Stimulated activated CD8-positive, alpha-beta memory T cell treated with anti-CD3 and anti-CD28 coated beads, Interleukin-12 subunit alpha, Interleukin-12 subunit beta, amount 100 ng/mL, for 1 hour (primary cell): ENCODE data around the gene PLA2G4C.

Source experiments
- DNase-seq: peaks from one replicate; pipeline ENCODE4 v3.0.0-alpha.2; 2020; ENCODE audit warnings: low read depth

The PLA2G4C gene

GRCh38 chr19:48053856-48054255, 56.8 kb downstream of the PLA2G4C start:
- no peak for DNase-seq

DNA sequence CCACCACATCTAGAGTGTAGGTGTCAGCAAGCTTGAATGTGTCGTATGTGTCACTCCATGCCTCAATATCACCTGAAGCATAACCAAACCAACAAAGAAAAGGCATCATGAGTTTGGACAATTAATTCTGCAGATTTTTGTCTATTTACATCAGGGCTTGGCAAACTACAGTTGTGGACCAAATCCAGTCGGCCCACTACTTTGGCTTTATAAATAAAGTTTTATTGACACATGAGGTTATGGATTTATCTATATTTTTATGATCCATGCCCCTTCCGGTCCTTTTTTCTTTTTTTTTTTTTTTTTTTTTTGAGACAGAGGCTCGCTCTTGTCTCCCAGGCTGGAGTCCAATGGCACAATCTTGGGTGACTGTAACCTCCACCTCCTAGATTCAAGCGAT, 57.5 kb downstream of the PLA2G4C start:
- no peak for DNase-seq

DNA sequence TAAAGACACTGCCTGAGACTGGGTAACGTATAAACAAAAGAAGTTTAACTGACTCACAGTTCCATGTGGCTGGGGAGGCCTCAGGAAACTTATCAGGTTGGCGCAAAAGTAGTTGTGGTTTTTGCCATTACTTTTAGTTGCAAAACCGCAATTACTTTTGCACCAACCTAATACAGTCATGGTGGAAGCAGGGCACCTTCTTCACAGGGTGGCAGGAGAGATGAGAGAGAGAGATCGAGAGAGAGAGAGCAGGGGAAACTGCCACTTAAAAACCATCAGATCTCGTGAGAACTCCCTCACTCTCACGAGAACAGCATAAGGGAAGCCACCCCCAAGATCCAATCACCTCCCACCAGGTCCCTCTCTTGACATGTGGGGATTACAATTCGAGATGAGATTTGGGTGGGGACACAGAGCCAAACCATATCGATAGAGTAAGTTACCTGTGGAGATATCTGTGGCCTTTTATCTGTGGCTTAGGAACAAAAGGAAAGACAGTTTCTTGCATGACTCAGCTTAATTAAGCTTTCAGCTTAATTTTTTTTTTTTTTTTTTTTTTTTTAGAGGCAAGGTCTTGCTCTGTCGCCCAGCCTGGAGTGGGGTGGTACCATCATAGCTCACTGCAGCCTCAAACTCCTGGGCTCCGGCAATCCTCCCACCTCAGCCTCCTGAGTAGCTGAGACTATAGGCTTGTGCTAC, 59.1 kb downstream of the PLA2G4C start:
- DNase-seq, result no peak

DNA sequence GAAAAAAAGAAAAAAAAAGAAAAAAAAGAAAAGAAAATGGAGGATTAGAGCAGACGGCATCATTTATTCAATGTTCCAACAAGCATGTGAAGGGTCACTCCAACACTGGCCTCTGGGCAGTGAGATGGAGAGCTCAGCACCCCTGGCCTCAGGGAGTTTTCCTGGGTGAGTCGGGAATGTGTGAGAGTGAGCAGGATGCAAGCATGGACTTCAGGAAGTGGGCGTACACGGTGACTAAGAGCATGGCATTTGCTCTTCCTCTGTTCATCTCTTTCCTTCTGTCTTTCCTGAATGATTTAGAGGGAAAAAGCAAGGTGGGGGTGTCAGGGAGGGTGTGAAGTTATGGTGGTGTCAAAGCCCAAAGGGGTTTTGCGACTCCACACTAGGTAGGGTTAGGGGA, 66.1 kb downstream of the PLA2G4C start:
- DNase-seq, result no peak

GRCh38 chr19:48043675-48044258, 66.8 kb downstream of the PLA2G4C start, which contains the start of gene CABP5:
Gene CABP5 (minus strand): TSS chr19:48044079. CDS start chr19:48043922, 157 bp downstream.
- DNase-seq, result no peak

- DNase-seq, result no peak
Measured at GRCh38 chr19:48041877-48042580, 68.6 kb downstream of the PLA2G4C start.

GRCh38 chr19:48036765-48037164, 73.9 kb downstream of the PLA2G4C start:
- no peak for DNase-seq

- DNase-seq, result no peak
Measured at GRCh38 chr19:48033604-48034003, 77.0 kb downstream of the PLA2G4C start.

GRCh38 chr19:48030073-48030472, 80.5 kb downstream of the PLA2G4C start:
- no peak for DNase-seq

DNA sequence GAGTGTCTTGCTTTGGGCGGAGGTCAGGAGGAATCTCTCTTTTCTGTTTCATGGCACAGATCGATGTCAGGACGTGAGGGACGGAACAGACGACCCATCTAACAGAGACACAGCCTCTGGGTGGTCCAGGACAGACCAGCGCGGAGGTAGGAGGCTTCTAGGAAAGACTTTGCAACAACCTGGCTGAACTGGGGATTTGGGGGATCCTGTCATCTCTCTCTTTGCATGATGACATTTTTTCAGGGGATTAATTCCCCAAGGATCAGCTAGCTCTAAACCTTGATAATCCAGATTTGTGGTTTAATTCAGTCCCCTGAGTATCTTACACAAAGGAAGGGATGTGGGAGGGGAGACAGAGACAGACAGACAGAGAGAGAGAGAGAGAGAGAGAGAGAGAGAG, 81.2 kb downstream of the PLA2G4C start:
- DNase-seq, result no peak

DNA sequence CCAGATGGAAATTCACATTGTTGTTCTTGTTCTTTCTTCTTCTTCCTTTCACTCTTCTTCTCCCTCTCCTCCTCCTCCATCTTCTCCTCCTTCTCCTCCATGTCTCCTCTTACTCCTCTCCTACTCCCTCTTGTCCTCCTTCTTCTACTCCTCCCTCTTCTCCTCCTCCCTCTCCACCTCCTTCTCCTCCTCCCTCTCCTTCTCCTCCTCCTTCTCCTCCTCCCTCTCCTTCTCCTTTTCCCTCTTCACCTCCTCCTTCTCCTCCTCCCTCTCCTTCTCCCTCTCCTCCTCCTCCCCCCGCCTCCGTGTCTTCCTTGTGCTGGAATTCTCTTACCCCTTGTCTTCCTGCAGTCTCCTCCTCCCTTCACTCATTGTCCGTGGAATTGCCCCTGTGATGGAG, 85.1 kb downstream of the PLA2G4C start:
- DNase-seq, result no peak

DNA sequence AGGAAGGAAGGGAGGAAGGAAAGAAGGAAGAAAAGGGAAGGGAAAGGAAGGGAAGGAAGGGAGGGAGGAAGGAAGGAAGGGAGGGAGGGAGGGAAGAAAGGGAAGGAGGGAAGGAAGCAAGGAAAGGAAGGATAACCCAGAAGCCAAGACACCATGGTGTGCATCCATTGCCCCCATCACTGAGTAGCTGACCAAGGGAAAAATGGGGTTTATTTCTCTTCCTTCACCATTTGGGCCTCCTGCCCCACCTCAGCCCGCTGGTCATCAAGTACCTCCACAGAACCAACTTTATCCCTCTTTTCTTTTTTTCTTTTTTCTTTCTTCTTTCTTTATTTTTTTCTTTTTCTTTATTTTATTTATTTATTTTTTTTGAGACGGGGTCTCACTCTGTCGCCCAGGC, 87.1 kb downstream of the PLA2G4C start:
- no peak for DNase-seq

DNA sequence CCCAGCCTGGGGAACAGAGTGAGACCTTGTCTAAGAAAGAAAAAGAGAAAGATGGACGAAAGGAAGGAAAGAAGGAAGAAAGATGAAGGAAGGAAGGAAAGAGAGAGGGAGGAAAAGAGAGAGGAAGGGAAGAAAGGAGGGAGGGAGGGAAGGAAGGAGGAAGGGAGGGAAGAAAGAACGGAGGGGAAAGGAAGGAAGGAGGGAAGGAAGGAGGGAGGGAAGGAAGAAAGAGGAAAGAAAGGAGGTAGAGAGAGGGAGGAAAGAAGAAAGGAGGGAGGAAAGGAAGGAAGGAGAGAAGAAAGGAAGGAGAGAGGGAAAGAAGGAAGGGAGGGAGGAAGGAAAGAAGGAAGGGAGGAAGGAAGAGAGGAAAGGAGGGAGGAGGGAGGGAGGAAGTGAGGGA, 87.6 kb downstream of the PLA2G4C start:
- DNase-seq, result no peak

DNA sequence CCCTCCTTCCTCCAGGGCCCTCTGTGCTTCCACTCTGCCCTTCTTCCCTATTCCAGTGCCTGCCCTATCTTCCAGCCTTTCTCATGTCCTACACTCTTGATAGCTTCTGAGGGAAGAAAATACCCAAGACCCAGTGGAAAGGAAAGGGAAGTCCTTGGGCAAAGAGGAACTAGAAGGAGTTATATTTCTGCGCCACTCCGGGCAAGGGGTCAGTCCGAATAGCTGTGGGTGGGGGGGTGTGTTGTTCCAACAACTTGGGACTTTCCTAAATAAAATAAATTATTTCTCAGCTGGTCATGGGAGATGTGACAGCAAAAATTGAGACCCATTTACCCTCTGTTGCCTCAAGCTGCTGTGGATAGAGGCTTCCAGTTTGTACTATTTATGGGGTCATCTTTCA, 89.9 kb downstream of the PLA2G4C start:
- no peak for DNase-seq

DNA sequence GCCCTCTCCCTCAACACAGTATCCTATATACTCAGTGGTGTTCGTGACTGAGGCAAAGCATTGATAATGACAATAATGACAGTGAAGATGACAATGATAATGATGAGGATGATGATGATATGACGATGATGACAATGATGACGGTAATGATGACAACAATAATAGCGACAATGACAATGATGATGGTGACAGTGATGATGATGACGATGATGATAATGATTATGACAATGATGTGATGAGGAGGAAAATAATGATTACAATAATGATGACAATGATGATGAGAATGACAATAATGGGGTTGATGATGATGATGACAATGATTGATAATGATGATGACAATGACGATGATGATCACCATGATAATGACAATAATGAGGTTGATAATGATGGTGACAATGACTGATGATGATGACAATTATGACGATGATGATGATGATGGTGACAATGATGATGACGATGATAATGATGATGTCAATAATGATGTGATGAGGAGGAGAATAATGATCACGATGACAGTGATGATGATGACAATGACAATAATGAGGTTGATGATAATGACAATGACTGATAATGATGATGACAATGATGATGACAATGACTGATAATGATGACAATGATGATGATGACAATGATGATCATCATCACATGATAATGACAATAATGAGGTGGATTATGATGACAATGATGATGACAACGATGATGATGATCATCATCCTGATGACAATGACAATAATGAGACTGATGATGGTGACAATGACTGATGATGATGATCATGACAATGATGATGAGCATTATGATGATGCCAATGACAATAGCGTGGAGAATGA, 99.5 kb downstream of the PLA2G4C start:
- no peak for DNase-seq

GRCh38 chr19:48006762-48007161, 103.9 kb downstream of the PLA2G4C start:
- DNase-seq, result no peak

DNA sequence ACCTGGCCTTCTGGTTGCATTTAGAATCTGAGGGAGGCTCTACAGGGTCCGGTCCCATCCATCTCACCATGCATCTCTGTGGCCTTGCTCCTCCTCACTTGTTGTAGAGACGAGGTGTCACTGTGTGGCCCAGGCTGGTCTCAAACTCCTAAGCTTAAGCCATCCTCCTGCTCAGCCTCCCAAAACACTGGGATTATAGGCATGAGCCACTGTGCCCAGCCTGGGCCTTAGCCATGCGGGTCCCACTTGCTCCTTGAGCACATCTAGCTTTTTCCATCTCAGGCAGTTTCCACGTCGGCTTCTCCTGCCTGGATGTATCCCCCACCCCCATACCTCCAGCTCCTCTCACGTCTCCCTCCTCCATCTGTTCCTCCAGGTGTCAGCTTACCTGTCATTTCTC, 106.4 kb downstream of the PLA2G4C start:
- DNase-seq, result no peak

DNA sequence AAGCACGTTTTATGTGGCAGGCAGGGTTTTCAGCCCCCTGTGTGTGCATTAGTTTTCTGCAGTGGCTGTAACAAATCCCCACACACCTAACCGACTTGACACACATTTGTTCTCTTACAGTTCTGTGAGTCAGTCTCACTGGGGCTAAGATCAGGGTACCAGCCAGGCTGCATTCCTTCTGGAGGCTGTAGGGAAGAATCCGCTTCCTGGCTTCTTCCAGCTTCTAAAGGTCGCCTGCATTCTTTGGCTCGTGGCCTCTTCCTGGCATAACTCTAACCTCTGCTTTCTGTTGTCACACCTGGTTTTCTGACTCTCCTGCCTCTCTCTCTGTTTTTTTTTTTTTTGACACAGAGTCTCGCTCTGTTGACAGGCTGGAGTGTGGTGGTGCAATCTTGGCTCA, 109.8 kb downstream of the PLA2G4C start:
- DNase-seq, result no peak

GRCh38 chr19:47998800-47999199, 111.8 kb downstream of the PLA2G4C start:
- no peak for DNase-seq
